Measurements from ENCODE around the gene SPINT3.

Gene SPINT3

GRCh38 chr20:45515147-45515913 lies at the start of gene SPINT3:
Gene SPINT3 (minus strand): TSS chr20:45515622. CDS start chr20:45515608, 14 bp downstream.
- in situ Hi-C loops (cut with MboI; ENCODE audit: low sequenced_read_pairs), result no loop called here

- in situ Hi-C loops (cut with MboI; ENCODE audit: low sequenced_read_pairs), result no loop called here
Observed at GRCh38 chr20:45564760-45565276, 49.4 kb upstream of the SPINT3 start.

GRCh38 chr20:45555198-45555597 lies 39.8 kb upstream of the SPINT3 start:
- in situ Hi-C loops (cut with MboI; ENCODE audit: low sequenced_read_pairs), result no loop called here

GRCh38 chr20:45552456-45552855 lies 37.0 kb upstream of the SPINT3 start:
- in situ Hi-C loops (cut with MboI; ENCODE audit: low sequenced_read_pairs), result no loop called here

GRCh38 chr20:45550765-45551164 lies 35.3 kb upstream of the SPINT3 start:
- in situ Hi-C loops (cut with MboI; ENCODE audit: low sequenced_read_pairs), result no loop called here

GRCh38 chr20:45548410-45548809 lies 33.0 kb upstream of the SPINT3 start:
- in situ Hi-C loops (cut with MboI; ENCODE audit: low sequenced_read_pairs), result no loop called here

GRCh38 chr20:45547206-45547770 lies 31.9 kb upstream of the SPINT3 start, which contains the start of gene EPPIN:
Gene EPPIN (minus strand): TSS chr20:45547401. CDS start chr20:45547357, 44 bp downstream.
- in situ Hi-C loops (cut with MboI; ENCODE audit: low sequenced_read_pairs), result no loop called here

GRCh38 chr20:45545754-45546453 lies 30.5 kb upstream of the SPINT3 start:
- in situ Hi-C loops (cut with MboI; ENCODE audit: low sequenced_read_pairs), result no loop called here

- in situ Hi-C loops (cut with MboI; ENCODE audit: low sequenced_read_pairs), result no loop called here
Observed at GRCh38 chr20:45545351-45545750, 29.9 kb upstream of the SPINT3 start.

- in situ Hi-C loops (cut with MboI; ENCODE audit: low sequenced_read_pairs), result no loop called here
Observed at GRCh38 chr20:45539382-45539781, 24.0 kb upstream of the SPINT3 start, which contains the start of gene WFDC6. Gene WFDC6 (minus strand): TSS chr20:45539482. CDS start chr20:45539407, 75 bp downstream.

- in situ Hi-C loops (cut with MboI; ENCODE audit: low sequenced_read_pairs), result no loop called here
Observed at GRCh38 chr20:45538209-45538799, 22.9 kb upstream of the SPINT3 start.

- in situ Hi-C loops (cut with MboI; ENCODE audit: low sequenced_read_pairs), result no loop called here
Observed at GRCh38 chr20:45527294-45527693, 11.9 kb upstream of the SPINT3 start.

- in situ Hi-C loops (cut with MboI; ENCODE audit: low sequenced_read_pairs), result no loop called here
Observed at GRCh38 chr20:45523821-45524220, 8.4 kb upstream of the SPINT3 start.

- in situ Hi-C loops (cut with MboI; ENCODE audit: low sequenced_read_pairs), result no loop called here
Observed at GRCh38 chr20:45518282-45518681, 2.9 kb upstream of the SPINT3 start.

GRCh38 chr20:45510242-45510862 lies 5.1 kb downstream of the SPINT3 start:
- in situ Hi-C loops (cut with MboI; ENCODE audit: low sequenced_read_pairs), result no loop called here

GRCh38 chr20:45509091-45509490 lies 6.3 kb downstream of the SPINT3 start:
- in situ Hi-C loops (cut with MboI; ENCODE audit: low sequenced_read_pairs), result no loop called here

GRCh38 chr20:45508068-45508886 lies 7.1 kb downstream of the SPINT3 start:
- in situ Hi-C loops (cut with MboI; ENCODE audit: low sequenced_read_pairs), result no loop called here

- in situ Hi-C loops (cut with MboI; ENCODE audit: low sequenced_read_pairs), result no loop called here
Observed at GRCh38 chr20:45507011-45507820, 8.2 kb downstream of the SPINT3 start.

GRCh38 chr20:45506398-45506797 lies 9.0 kb downstream of the SPINT3 start:
- in situ Hi-C loops (cut with MboI; ENCODE audit: low sequenced_read_pairs), result no loop called here
